ENCODE data around the gene ITPK1. TPM values are rescaled to one million over a fixed set of nuclear protein-coding genes. Genes with fewer than 3 reads are reported as not detected.

ITPK1 gene
- total and polyA plus RNA-seq, 2 experiments from 2014 or later, result 35.9 to 101 TPM

DNA sequence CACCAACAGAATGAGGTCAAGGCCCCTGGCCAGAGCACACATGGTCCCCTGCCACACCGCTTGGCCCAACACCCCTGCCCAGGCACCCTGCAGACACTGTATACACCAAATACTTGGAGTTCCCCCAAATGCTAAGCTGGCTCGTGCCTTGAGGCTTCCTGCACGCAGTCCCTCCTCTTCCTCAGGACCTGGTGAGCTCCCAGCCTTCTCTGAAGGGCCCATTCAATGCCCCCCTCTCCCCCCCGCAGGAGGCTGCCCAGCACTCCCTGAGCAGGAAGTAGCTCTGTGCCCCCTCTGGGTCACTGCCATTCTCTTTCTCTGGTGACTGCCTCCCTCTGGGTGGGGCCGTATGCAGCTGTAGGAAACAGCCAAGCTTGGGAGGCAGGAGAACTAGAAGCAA, 75.3 kb downstream of the ITPK1 start:
- DNase-seq (ENCODE audit: low spot score) (no peak), ATAC-seq (no peak)
- Histone ChIP-seq H3K4me3 (no peak overlapping the region), H3K27me3 (ENCODE audit: insufficient read depth) (no peaks in the 10 kb centered on the region), H2AFZ (no peak overlapping the region), H3K9me2 (ENCODE audit: insufficient read depth) (no peaks in the 10 kb centered on the region), H4K20me1 (replicated peaks; ENCODE audit: insufficient read depth) (peaks cover 21% of the 10 kb centered on the region), H3K4me2 (peak overlapping the region; percentile 68), H3F3A (replicated peaks; ENCODE audit: low read depth) (no peaks in the 10 kb centered on the region), H3K4me1 (ENCODE audit: insufficient read depth) (peaks cover 58% of the 10 kb centered on the region), H3K79me2 (replicated peaks; ENCODE audit: insufficient read depth) (peaks cover 82% of the 10 kb centered on the region), H3K27ac (ENCODE audit: low read depth) (peak overlapping the region; percentile 45; the same call in 1 of the 2 replicates), H3K36me3 (ENCODE audit: insufficient read depth) (no peaks in the 10 kb centered on the region)
- Mint-ChIP-seq H3K27ac (peak overlapping the region; percentile 44; the same call in 1 of the 2 replicates), H3K4me1 (peaks cover 81% of the 10 kb centered on the region), H3K27me3 (ENCODE audit: insufficient read depth, low read depth, poor library complexity) (peaks cover 34% of the 10 kb centered on the region), H3K9me3 (no peaks in the 10 kb centered on the region; the same call in 1 of the 3 replicates), H3K4me3 (no peak overlapping the region; the same call in 2 of the 3 replicates), H3K36me3 (ENCODE audit: low read depth) (no peaks in the 10 kb centered on the region)
- no peak for TF ChIP-seq EZH2phosphoT487 (IDR thresholded peaks at IDR 0.05; ENCODE audit: unreplicated experiment)
- TF ChIP-seq, protein P1, sequence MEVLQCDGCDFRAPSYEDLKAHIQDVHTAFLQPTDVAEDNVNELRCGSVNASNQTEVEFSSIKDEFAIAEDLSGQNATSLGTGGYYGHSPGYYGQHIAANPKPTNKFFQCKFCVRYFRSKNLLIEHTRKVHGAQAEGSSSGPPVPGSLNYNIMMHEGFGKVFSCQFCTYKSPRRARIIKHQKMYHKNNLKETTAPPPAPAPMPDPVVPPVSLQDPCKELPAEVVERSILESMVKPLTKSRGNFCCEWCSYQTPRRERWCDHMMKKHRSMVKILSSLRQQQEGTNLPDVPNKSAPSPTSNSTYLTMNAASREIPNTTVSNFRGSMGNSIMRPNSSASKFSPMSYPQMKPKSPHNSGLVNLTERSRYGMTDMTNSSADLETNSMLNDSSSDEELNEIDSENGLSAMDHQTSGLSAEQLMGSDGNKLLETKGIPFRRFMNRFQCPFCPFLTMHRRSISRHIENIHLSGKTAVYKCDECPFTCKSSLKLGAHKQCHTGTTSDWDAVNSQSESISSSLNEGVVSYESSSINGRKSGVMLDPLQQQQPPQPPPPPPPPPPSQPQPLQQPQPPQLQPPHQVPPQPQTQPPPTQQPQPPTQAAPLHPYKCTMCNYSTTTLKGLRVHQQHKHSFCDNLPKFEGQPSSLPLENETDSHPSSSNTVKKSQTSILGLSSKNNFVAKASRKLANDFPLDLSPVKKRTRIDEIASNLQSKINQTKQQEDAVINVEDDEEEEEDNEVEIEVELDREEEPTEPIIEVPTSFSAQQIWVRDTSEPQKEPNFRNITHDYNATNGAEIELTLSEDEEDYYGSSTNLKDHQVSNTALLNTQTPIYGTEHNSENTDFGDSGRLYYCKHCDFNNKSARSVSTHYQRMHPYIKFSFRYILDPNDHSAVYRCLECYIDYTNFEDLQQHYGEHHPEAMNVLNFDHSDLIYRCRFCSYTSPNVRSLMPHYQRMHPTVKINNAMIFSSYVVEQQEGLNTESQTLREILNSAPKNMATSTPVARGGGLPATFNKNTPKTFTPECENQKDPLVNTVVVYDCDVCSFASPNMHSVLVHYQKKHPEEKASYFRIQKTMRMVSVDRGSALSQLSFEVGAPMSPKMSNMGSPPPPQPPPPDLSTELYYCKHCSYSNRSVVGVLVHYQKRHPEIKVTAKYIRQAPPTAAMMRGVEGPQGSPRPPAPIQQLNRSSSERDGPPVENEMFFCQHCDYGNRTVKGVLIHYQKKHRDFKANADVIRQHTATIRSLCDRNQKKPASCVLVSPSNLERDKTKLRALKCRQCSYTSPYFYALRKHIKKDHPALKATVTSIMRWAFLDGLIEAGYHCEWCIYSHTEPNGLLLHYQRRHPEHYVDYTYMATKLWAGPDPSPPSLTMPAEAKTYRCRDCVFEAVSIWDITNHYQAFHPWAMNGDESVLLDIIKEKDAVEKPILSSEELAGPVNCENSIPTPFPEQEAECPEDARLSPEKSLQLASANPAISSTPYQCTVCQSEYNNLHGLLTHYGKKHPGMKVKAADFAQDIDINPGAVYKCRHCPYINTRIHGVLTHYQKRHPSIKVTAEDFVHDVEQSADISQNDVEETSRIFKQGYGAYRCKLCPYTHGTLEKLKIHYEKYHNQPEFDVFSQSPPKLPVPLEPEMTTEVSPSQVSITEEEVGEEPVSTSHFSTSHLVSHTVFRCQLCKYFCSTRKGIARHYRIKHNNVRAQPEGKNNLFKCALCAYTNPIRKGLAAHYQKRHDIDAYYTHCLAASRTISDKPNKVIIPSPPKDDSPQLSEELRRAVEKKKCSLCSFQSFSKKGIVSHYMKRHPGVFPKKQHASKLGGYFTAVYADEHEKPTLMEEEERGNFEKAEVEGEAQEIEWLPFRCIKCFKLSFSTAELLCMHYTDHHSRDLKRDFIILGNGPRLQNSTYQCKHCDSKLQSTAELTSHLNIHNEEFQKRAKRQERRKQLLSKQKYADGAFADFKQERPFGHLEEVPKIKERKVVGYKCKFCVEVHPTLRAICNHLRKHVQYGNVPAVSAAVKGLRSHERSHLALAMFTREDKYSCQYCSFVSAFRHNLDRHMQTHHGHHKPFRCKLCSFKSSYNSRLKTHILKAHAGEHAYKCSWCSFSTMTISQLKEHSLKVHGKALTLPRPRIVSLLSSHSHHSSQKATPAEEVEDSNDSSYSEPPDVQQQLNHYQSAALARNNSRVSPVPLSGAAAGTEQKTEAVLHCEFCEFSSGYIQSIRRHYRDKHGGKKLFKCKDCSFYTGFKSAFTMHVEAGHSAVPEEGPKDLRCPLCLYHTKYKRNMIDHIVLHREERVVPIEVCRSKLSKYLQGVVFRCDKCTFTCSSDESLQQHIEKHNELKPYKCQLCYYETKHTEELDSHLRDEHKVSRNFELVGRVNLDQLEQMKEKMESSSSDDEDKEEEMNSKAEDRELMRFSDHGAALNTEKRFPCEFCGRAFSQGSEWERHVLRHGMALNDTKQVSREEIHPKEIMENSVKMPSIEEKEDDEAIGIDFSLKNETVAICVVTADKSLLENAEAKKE (CRISPR knock-in tag; IDR thresholded peaks at IDR 0.05), result no peak
- no peak for TF ChIP-seq JUNB (IDR thresholded peaks at IDR 0.05; ENCODE audit: unreplicated experiment)
- TF ChIP-seq NANOG (IDR thresholded peaks at IDR 0.05; ENCODE audit: borderline replicate concordance), result no peak
- TF ChIP-seq STAT1 (IDR thresholded peaks at IDR 0.05; ENCODE audit: unreplicated experiment), result no peak
- TF ChIP-seq, protein P2, sequence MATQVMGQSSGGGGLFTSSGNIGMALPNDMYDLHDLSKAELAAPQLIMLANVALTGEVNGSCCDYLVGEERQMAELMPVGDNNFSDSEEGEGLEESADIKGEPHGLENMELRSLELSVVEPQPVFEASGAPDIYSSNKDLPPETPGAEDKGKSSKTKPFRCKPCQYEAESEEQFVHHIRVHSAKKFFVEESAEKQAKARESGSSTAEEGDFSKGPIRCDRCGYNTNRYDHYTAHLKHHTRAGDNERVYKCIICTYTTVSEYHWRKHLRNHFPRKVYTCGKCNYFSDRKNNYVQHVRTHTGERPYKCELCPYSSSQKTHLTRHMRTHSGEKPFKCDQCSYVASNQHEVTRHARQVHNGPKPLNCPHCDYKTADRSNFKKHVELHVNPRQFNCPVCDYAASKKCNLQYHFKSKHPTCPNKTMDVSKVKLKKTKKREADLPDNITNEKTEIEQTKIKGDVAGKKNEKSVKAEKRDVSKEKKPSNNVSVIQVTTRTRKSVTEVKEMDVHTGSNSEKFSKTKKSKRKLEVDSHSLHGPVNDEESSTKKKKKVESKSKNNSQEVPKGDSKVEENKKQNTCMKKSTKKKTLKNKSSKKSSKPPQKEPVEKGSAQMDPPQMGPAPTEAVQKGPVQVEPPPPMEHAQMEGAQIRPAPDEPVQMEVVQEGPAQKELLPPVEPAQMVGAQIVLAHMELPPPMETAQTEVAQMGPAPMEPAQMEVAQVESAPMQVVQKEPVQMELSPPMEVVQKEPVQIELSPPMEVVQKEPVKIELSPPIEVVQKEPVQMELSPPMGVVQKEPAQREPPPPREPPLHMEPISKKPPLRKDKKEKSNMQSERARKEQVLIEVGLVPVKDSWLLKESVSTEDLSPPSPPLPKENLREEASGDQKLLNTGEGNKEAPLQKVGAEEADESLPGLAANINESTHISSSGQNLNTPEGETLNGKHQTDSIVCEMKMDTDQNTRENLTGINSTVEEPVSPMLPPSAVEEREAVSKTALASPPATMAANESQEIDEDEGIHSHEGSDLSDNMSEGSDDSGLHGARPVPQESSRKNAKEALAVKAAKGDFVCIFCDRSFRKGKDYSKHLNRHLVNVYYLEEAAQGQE (IDR thresholded peaks at IDR 0.05; ENCODE audit: unreplicated experiment), result no peak
- TF ChIP-seq, protein P3, sequence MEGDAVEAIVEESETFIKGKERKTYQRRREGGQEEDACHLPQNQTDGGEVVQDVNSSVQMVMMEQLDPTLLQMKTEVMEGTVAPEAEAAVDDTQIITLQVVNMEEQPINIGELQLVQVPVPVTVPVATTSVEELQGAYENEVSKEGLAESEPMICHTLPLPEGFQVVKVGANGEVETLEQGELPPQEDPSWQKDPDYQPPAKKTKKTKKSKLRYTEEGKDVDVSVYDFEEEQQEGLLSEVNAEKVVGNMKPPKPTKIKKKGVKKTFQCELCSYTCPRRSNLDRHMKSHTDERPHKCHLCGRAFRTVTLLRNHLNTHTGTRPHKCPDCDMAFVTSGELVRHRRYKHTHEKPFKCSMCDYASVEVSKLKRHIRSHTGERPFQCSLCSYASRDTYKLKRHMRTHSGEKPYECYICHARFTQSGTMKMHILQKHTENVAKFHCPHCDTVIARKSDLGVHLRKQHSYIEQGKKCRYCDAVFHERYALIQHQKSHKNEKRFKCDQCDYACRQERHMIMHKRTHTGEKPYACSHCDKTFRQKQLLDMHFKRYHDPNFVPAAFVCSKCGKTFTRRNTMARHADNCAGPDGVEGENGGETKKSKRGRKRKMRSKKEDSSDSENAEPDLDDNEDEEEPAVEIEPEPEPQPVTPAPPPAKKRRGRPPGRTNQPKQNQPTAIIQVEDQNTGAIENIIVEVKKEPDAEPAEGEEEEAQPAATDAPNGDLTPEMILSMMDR (conservative IDR thresholded peaks at IDR 0.05; ENCODE audit: low read depth in 2 of 2), result no peak
- TF ChIP-seq, protein P4, sequence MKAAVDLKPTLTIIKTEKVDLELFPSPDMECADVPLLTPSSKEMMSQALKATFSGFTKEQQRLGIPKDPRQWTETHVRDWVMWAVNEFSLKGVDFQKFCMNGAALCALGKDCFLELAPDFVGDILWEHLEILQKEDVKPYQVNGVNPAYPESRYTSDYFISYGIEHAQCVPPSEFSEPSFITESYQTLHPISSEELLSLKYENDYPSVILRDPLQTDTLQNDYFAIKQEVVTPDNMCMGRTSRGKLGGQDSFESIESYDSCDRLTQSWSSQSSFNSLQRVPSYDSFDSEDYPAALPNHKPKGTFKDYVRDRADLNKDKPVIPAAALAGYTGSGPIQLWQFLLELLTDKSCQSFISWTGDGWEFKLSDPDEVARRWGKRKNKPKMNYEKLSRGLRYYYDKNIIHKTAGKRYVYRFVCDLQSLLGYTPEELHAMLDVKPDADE (IDR thresholded peaks at IDR 0.05), result no peak
- no peak for TF ChIP-seq ZNF331 (CRISPR knock-in tag; IDR thresholded peaks at IDR 0.05; ENCODE audit: low read depth)
- TF ChIP-seq POLR2AphosphoS5 (IDR thresholded peaks at IDR 0.05; ENCODE audit: low read depth), result no peak

All from GM23338 (cell line).